HepG2 (cell line): ENCODE data around the gene UBFD1. TPM values are rescaled to one million over a fixed set of nuclear protein-coding genes. Genes with fewer than 3 reads are reported as not detected.
A peak's percentile ranks its signal among the peaks of the same experiment; 100 is the strongest.

ENCODE experiments used
- CBX5 ChIP-seq: sonication (generic); formaldehyde crosslinking; IDR thresholded peaks from 2 replicates; pipeline ENCODE4 v1.4.0; 2020; ENCODE audit warnings: missing genetic modification reagents, borderline replicate concordance
- IKZF1 ChIP-seq: fragments of 450-650 bp; IDR thresholded peaks from 2 replicates; pipeline ENCODE4 v1.7.1; 2016
- KLF6 ChIP-seq: IDR thresholded peaks from 2 replicates; pipeline ENCODE4 v1.8.0; 2016; ENCODE audit warnings: missing biosample characterization, missing genetic modification reagents
- SAP130 ChIP-seq: IDR thresholded peaks from 2 replicates; pipeline ENCODE4 v1.6.1; 2016; ENCODE audit warnings: low read depth
- STAG1 ChIP-seq: sonication (generic); formaldehyde crosslinking; IDR thresholded peaks from 2 replicates; pipeline ENCODE4 v1.4.0; 2020; ENCODE audit warnings: missing genetic modification reagents
- ZNF207 ChIP-seq: fragments of 450-650 bp; IDR thresholded peaks from 2 replicates; pipeline ENCODE4 v1.6.1; 2016; ENCODE audit warnings: antibody characterized with exemption, borderline replicate concordance
- polyA plus RNA-seq, 8 experiments: library from polyadenylated mRNA; depleted of rRNA in 3 of 8; stranded (reverse) in 7 of 8; unstranded in 1 of 8; fragments of >200 nt; fragmentation: Illumina TruSeq in 4 of 8; extraction: Trizol in 4 of 8; gene quantifications; 2 replicates each; pipeline versions ENCODE4 v1.2.1 to v1.2.3, GENCODE V29; 2011 to 2016; ENCODE audit warnings: low read depth in 4 of 8, missing spikeins in 1 of 8, mixed read lengths in 1 of 8; ENCODE audit not compliant: insufficient read depth in 1 of 8
- total RNA-seq, 5 experiments: library from RNA; depleted of rRNA; stranded (reverse); fragments of >200 nt; fragmentation: Illumina TruSeq; extraction: Trizol; gene quantifications; 2 replicates each; pipeline ENCODE4 v1.2.3, GENCODE V29; 2016; ENCODE audit warnings: low read depth in 1 of 5
- TF ChIP-seq, protein P1 (sequence below): sonication (generic); formaldehyde crosslinking; IDR thresholded peaks from 2 replicates; pipeline ENCODE4 v1.5.0; 2020; ENCODE audit warnings: mild to moderate bottlenecking, missing genetic modification reagents, borderline replicate concordance
- TF ChIP-seq, protein P2 (sequence below): sonication (generic); formaldehyde crosslinking; IDR thresholded peaks from 2 replicates; pipeline ENCODE4 v1.8.0; 2022; ENCODE audit warnings: mild to moderate bottlenecking, missing genetic modification reagents
- TF ChIP-seq, protein P3 (sequence below): IDR thresholded peaks from 2 replicates; pipeline ENCODE4 v1.6.1; 2012; ENCODE audit warnings: low read depth, low read length, improper control_type of control experiment
- TF ChIP-seq, protein P4 (sequence below): IDR thresholded peaks from 2 replicates; pipeline ENCODE4 v1.6.1; 2016; ENCODE audit warnings: mild to moderate bottlenecking, missing biosample characterization, missing genetic modification reagents
- TF ChIP-seq, protein P5 (sequence below): sonication (generic); formaldehyde crosslinking; IDR thresholded peaks from 2 replicates; pipeline ENCODE4 v1.4.0; 2020; ENCODE audit warnings: missing genetic modification reagents
- TF ChIP-seq, protein P6 (sequence below): IDR thresholded peaks from 2 replicates; pipeline ENCODE4 v1.6.1; 2016
- TF ChIP-seq, protein P7 (sequence below): fragments of 450-650 bp; IDR thresholded peaks from 2 replicates; pipeline ENCODE4 v1.6.1; 2017; ENCODE audit warnings: mild to moderate bottlenecking

The UBFD1 gene
- total and polyA plus RNA-seq, 2 of the 13 experiments (the other 11 are each of a cell fraction or from before 2014, with no cell fraction given) = 100 to 111 TPM

DNA sequence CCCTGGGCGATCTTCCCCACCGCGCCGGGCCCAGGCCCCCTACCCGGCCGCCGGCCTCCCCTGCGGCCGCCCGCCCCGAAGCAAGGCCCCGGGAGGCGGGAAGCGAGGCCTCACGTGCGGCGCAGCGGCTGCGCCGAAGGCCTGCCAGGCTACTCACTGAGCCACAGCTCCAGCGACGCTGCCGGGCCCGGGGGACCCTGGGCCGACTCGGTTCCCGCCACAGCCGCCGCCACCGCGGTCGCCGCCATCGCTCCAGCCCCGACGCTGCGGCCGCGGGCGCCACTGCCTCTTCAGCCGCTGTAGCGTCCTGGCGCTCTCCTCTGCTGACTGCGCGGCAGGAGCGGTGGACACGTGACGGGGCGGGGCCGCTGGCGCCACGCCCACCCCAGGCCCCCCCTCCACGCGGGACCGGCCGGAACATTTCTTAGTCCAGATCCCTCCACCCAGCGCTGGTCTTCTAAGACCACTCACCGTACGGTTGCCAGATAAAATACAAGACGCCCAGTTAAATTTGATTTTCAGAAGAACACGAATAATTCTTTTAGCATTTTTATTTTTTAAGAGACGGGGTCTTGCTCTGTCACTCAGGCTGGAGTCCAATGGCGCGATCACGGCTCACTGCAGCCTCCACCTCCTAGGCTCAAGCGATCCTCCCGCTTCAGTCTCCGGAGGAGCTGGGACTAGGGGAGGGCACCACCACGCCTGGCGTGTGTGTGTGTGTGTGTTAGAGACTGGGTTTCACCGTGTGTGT is 47.2 kb upstream of the UBFD1 start, which contains the start of gene GGA2 (continued):
- TF ChIP-seq, protein P1, sequence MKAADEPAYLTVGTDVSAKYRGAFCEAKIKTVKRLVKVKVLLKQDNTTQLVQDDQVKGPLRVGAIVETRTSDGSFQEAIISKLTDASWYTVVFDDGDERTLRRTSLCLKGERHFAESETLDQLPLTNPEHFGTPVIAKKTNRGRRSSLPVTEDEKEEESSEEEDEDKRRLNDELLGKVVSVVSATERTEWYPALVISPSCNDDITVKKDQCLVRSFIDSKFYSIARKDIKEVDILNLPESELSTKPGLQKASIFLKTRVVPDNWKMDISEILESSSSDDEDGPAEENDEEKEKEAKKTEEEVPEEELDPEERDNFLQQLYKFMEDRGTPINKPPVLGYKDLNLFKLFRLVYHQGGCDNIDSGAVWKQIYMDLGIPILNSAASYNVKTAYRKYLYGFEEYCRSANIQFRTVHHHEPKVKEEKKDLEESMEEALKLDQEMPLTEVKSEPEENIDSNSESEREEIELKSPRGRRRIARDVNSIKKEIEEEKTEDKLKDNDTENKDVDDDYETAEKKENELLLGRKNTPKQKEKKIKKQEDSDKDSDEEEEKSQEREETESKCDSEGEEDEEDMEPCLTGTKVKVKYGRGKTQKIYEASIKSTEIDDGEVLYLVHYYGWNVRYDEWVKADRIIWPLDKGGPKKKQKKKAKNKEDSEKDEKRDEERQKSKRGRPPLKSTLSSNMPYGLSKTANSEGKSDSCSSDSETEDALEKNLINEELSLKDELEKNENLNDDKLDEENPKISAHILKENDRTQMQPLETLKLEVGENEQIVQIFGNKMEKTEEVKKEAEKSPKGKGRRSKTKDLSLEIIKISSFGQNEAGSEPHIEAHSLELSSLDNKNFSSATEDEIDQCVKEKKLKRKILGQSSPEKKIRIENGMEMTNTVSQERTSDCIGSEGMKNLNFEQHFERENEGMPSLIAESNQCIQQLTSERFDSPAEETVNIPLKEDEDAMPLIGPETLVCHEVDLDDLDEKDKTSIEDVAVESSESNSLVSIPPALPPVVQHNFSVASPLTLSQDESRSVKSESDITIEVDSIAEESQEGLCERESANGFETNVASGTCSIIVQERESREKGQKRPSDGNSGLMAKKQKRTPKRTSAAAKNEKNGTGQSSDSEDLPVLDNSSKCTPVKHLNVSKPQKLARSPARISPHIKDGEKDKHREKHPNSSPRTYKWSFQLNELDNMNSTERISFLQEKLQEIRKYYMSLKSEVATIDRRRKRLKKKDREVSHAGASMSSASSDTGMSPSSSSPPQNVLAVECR = peak; percentile 91; the same call in 1 of the 2 replicates
- 0 out of 2 replicates have a peak, but pooled peaks have one; percentile 17 for TF ChIP-seq CBX5 (CRISPR knock-in tag)
- no peak for TF ChIP-seq IKZF1
- TF ChIP-seq KLF6 (CRISPR knock-in tag) = peak; percentile 98
- TF ChIP-seq, protein P2, sequence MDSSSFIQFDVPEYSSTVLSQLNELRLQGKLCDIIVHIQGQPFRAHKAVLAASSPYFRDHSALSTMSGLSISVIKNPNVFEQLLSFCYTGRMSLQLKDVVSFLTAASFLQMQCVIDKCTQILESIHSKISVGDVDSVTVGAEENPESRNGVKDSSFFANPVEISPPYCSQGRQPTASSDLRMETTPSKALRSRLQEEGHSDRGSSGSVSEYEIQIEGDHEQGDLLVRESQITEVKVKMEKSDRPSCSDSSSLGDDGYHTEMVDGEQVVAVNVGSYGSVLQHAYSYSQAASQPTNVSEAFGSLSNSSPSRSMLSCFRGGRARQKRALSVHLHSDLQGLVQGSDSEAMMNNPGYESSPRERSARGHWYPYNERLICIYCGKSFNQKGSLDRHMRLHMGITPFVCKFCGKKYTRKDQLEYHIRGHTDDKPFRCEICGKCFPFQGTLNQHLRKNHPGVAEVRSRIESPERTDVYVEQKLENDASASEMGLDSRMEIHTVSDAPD (CRISPR knock-in tag) = peak; percentile 79; the same call in 1 of the 2 replicates
- peak; percentile 53 for TF ChIP-seq STAG1 (CRISPR knock-in tag)
- TF ChIP-seq SAP130 = peak; percentile 99
- TF ChIP-seq, protein P3, sequence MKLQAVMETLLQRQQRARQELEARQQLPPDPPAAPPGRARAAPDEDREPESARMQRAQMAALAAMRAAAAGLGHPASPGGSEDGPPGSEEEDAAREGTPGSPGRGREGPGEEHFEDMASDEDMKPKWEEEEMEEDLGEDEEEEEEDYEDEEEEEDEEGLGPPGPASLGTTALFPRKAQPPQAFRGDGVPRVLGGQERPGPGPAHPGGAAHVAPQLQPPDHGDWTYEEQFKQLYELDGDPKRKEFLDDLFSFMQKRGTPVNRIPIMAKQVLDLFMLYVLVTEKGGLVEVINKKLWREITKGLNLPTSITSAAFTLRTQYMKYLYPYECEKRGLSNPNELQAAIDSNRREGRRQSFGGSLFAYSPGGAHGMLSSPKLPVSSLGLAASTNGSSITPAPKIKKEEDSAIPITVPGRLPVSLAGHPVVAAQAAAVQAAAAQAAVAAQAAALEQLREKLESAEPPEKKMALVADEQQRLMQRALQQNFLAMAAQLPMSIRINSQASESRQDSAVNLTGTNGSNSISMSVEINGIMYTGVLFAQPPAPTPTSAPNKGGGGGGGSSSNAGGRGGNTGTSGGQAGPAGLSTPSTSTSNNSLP = no peak
- TF ChIP-seq, protein P4, sequence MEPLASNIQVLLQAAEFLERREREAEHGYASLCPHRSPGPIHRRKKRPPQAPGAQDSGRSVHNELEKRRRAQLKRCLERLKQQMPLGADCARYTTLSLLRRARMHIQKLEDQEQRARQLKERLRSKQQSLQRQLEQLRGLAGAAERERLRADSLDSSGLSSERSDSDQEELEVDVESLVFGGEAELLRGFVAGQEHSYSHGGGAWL = peak; percentile 94
- TF ChIP-seq, protein P5, sequence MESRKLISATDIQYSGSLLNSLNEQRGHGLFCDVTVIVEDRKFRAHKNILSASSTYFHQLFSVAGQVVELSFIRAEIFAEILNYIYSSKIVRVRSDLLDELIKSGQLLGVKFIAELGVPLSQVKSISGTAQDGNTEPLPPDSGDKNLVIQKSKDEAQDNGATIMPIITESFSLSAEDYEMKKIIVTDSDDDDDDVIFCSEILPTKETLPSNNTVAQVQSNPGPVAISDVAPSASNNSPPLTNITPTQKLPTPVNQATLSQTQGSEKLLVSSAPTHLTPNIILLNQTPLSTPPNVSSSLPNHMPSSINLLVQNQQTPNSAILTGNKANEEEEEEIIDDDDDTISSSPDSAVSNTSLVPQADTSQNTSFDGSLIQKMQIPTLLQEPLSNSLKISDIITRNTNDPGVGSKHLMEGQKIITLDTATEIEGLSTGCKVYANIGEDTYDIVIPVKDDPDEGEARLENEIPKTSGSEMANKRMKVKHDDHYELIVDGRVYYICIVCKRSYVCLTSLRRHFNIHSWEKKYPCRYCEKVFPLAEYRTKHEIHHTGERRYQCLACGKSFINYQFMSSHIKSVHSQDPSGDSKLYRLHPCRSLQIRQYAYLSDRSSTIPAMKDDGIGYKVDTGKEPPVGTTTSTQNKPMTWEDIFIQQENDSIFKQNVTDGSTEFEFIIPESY = peak; percentile 91
- TF ChIP-seq ZNF207 = no peak
- TF ChIP-seq, protein P6, sequence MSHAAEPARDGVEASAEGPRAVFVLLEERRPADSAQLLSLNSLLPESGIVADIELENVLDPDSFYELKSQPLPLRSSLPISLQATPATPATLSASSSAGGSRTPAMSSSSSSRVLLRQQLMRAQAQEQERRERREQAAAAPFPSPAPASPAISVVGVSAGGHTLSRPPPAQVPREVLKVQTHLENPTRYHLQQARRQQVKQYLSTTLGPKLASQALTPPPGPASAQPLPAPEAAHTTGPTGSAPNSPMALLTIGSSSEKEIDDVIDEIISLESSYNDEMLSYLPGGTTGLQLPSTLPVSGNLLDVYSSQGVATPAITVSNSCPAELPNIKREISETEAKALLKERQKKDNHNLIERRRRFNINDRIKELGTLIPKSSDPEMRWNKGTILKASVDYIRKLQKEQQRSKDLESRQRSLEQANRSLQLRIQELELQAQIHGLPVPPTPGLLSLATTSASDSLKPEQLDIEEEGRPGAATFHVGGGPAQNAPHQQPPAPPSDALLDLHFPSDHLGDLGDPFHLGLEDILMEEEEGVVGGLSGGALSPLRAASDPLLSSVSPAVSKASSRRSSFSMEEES = peak; percentile 93
- TF ChIP-seq, protein P7, sequence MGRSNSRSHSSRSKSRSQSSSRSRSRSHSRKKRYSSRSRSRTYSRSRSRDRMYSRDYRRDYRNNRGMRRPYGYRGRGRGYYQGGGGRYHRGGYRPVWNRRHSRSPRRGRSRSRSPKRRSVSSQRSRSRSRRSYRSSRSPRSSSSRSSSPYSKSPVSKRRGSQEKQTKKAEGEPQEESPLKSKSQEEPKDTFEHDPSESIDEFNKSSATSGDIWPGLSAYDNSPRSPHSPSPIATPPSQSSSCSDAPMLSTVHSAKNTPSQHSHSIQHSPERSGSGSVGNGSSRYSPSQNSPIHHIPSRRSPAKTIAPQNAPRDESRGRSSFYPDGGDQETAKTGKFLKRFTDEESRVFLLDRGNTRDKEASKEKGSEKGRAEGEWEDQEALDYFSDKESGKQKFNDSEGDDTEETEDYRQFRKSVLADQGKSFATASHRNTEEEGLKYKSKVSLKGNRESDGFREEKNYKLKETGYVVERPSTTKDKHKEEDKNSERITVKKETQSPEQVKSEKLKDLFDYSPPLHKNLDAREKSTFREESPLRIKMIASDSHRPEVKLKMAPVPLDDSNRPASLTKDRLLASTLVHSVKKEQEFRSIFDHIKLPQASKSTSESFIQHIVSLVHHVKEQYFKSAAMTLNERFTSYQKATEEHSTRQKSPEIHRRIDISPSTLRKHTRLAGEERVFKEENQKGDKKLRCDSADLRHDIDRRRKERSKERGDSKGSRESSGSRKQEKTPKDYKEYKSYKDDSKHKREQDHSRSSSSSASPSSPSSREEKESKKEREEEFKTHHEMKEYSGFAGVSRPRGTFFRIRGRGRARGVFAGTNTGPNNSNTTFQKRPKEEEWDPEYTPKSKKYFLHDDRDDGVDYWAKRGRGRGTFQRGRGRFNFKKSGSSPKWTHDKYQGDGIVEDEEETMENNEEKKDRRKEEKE = no peak
